Measurements from ENCODE around the gene UFD1.

GRCh38 chr22:19498866-19499190 is 19.8 kb upstream of the UFD1 start:
- TF ChIP-seq POLR2AphosphoS5 (IDR thresholded peaks at IDR 0.05; ENCODE audit: low read depth, low read length) (no peak), TAF1 (IDR thresholded peaks at IDR 0.05; ENCODE audit: borderline replicate concordance, insufficient read depth, low read length) (no peak)
